ENCODE data around the gene CCDC17.

CCDC17 gene

GRCh38 chr1:45644661-45645060 lies 20.8 kb upstream of the CCDC17 start:
- ChIA-PET CTCF (interaction anchor here (0.8 to 1.2 kb wide), 2 partner anchors 29 to 234 kb away, joined by 3 read pairs; no protein-coding TSS in a partner anchor), POLR2A (no interaction called here)
- DNase-seq (ENCODE audit: low read depth, low spot score) = no peak
- no peak for TF ChIP-seq CTCF (IDR thresholded peaks at IDR 0.05; ENCODE audit: insufficient read depth, low read length, missing control alignments)
- no peak overlapping the region for H3K4me3 ChIP-seq (ENCODE audit: low read depth, low read length)

DNA sequence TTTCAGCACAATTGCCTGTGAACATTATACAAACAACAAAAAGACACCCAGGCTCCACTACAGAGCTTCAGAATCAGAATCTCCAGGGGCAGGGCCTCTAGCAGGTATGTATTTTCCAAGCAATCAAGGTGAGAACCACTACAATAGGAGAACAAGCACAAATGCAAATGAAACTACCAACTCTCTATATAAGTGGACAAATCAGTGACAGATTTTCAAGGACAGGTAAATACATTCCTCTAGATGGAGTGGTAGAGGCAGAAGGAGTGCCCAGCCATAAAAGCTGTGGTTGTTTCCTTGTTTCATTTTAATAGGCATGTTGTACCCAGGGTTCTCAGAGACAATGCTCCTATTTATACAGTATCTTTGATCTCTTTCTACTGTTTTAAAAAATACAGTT lies 20.1 kb upstream of the CCDC17 start:
- ChIA-PET CTCF (interaction anchor here (1.2 to 1.3 kb wide), 2 partner anchors 30 to 580 kb away, joined by 3 to 4 read pairs; no protein-coding TSS in a partner anchor), POLR2A (no interaction called here)
- TF ChIP-seq CTCF (IDR thresholded peaks at IDR 0.05; ENCODE audit: insufficient read depth, low read length, missing control alignments) = no peak
- H3K4me3 ChIP-seq (ENCODE audit: low read depth, low read length) = no peak overlapping the region
- no peak for DNase-seq (ENCODE audit: low read depth, low spot score)

DNA sequence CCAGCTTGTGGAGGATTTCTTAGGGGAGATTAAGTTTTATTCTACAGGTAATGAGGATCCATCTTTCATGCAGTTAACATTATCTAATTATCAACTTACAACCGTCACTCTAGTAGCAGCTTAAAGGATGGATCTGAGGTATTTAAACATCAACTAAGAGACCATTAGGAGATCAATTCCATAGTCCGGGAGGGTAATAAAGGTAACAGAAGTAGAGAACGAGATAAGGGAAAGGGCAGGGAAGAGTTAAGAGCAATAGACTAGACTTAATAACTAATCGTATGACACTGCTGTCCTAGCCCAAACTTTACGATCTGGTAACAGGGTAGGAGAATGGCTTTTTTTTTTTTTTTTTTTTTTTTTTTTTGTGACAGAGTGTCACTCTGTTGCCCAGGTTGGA lies 19.5 kb upstream of the CCDC17 start:
- CTCF ChIA-PET = interaction anchor here (1.1 to 1.3 kb wide), 3 partner anchors 8 to 581 kb away, joined by 3 to 4 read pairs (median 3); no protein-coding TSS in a partner anchor
- POLR2A ChIA-PET = no interaction called here
- H3K4me3 ChIP-seq (ENCODE audit: low read depth, low read length) = no peak overlapping the region
- TF ChIP-seq CTCF (IDR thresholded peaks at IDR 0.05; ENCODE audit: insufficient read depth, low read length, missing control alignments) = no peak
- DNase-seq (ENCODE audit: low read depth, low spot score) = no peak

- no peak overlapping the region for H3K4me3 ChIP-seq (ENCODE audit: low read depth, low read length)
- ChIA-PET CTCF (no interaction called here), POLR2A (no interaction called here)
- DNase-seq (ENCODE audit: low read depth, low spot score) = no peak
- no peak for TF ChIP-seq CTCF (IDR thresholded peaks at IDR 0.05; ENCODE audit: insufficient read depth, low read length, missing control alignments)
These were observed 16.4 kb upstream of the CCDC17 start for GRCh38 chr1:45640293-45640692.

DNA sequence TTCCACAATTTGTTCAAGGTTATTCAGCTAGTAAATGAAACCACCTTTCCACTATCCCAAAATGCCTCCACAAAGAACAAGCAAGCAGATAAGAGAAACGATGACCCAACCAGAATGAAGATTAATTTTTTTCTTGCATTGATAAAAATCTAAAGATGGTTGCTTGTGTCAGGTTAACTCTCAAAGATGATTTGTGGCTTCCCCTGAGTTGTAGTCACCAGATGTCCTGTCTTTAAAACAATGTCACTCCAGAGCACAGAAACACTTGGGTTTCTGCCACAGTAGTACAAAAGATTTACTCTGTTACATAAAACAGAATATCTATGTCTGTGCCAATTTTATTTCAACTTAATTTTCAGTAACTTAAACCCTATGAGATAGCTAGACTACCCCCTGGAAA lies 11.4 kb upstream of the CCDC17 start:
- no peak overlapping the region for H3K4me3 ChIP-seq (ENCODE audit: low read depth, low read length)

GRCh38 chr1:45630429-45630828 lies 6.6 kb upstream of the CCDC17 start:
- ChIA-PET CTCF (no interaction called here), POLR2A (no interaction called here)
- no peak overlapping the region for H3K4me3 ChIP-seq (ENCODE audit: low read depth, low read length)
- DNase-seq (ENCODE audit: low read depth, low spot score) = no peak
- no peak for TF ChIP-seq CTCF (IDR thresholded peaks at IDR 0.05; ENCODE audit: insufficient read depth, low read length, missing control alignments)

More for the DNA sequence above, 11.4 kb upstream of the CCDC17 start:
- ChIA-PET POLR2A (no interaction called here), CTCF (interaction anchor here (1.3 kb wide), 1 partner anchor 8 kb away, joined by 3 read pairs; no protein-coding TSS in a partner anchor)
- no peak for TF ChIP-seq CTCF (IDR thresholded peaks at IDR 0.05; ENCODE audit: insufficient read depth, low read length, missing control alignments)
- DNase-seq (ENCODE audit: low read depth, low spot score) = no peak

Measured in AG04449 (cell line).